GM18870 (cell line): ENCODE measurements around the gene IGFL2.
"Not testable (repeated sequence)": the region's sequence is repeated elsewhere in the genome, so short reads cannot be mapped to it uniquely, and the experiment has no call there.

Source experiments
- ATAC-seq: cut with Tn5 transposase; IDR thresholded peaks from one replicate; pipeline ENCODE4 v1.9.1; 2021; ENCODE audit warnings: moderate library complexity; ENCODE audit not compliant: unreplicated experiment

IGFL2 gene

GRCh38 chr19:46206682-46207081 is 58.6 kb downstream of the IGFL2 start:
- no peak for ATAC-seq

GRCh38 chr19:46207858-46208257 is 59.8 kb downstream of the IGFL2 start:
- ATAC-seq = not testable (repeated sequence)

DNA sequence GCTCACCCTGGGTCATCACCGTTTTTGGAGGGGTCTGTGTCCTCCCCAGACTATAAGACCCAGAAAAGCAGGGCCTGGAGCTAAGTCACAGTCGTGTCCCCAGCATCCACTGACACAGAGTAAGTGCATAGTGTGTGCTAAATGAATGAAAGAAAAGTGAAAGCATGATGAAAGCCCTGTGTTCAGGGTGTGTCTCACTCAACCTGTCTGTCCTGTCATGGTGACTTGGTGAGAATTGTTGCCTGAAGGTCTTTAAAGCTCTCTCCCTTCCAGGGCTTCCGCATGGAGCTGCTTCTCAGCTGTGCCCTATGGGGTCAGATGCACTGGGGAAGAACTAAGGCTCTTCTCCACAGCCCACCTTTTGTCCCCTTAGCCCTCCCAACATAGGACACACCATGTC is 61.0 kb downstream of the IGFL2 start:
- ATAC-seq = no peak

DNA sequence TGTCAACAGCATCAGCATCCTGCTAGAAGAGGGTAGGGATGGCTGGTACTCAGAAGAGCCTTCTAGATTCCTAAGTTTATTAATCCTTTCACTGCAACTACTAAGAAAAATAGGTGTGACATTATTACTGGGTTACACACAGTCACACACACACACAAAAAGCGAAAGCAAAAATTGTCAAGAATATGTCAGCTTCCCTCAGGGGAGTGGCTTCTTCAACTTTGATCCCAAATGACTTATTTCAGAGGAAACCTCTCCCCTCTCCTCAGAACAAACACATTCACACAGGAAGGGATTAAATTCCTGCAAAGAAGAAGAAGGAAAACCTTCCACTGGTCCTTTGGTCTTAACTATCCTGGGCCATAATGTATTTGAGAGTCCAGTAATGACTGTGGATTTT is 61.4 kb downstream of the IGFL2 start:
- no peak for ATAC-seq

DNA sequence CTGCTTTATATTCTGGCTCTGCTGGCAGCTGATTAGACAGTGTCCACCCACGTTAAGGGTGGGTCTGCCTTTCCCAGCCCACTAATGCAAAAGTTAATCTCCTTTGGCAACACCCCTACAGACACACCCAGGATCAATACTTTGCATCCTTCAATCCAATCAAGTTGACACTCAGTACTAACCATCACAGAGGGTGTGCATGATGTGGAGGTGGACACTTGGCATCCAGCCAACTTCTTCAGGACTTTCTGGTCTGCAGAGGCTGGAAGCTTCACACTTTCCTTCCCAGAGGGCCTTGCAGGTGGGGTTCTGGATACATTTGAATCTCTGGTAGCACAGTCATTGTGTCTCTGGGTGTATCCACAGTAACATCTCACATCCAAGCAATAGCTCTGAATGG is 62.6 kb downstream of the IGFL2 start:
- ATAC-seq = no peak
